Measurements from ENCODE around the gene GALK2.
"Not testable (repeated sequence)": the region's sequence is repeated elsewhere in the genome, so short reads cannot be mapped to it uniquely, and the experiment has no call there.

GALK2 gene

DNA sequence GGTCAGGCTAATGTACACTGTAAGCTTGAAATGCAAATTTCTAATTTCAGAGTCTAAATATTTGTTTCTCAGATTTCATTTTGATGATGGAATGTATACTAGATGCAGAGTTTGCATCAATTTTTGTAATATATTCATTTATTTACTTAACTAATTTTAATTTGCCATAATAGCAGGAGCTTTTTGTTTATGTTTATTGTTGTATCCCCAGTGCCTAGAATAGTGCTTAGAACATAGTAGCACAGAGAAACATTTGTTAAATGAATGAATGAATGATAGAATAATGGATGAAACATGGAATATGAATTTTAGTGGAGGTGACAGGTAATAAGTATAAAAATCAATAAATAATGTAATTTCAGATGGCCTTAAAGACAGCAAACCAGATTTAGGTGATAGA, 5.2 kb upstream of the GALK2 start:
- no peak for DNase-seq (ENCODE audit: low spot score)

DNA sequence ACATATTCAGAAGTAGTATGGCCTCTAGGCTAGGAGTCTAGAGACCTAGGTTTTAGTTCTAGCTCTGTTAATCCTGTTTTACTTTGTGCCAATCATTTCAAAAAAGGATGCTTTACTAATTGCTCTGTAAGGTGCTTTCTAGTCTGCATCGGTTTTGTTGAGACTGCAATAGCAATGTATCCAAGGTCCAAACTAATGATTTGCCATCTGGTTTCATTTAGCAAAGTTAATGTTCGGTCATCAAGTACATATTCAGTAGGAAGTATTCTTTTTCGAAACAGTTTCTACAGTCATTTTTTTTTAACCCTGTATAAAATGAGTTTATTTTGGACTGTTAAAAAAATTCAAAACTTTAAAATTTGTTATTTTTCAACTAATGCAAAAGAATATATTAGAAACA, 2.0 kb upstream of the GALK2 start:
- no peak for DNase-seq (ENCODE audit: low spot score)

- no peak for DNase-seq (ENCODE audit: low spot score)
These were observed 1.7 kb downstream of the GALK2 start for GRCh38 chr15:49171790-49172189.

- DNase-seq (ENCODE audit: low spot score), result no peak
These were observed 4.9 kb downstream of the GALK2 start for GRCh38 chr15:49174902-49175301.

DNA sequence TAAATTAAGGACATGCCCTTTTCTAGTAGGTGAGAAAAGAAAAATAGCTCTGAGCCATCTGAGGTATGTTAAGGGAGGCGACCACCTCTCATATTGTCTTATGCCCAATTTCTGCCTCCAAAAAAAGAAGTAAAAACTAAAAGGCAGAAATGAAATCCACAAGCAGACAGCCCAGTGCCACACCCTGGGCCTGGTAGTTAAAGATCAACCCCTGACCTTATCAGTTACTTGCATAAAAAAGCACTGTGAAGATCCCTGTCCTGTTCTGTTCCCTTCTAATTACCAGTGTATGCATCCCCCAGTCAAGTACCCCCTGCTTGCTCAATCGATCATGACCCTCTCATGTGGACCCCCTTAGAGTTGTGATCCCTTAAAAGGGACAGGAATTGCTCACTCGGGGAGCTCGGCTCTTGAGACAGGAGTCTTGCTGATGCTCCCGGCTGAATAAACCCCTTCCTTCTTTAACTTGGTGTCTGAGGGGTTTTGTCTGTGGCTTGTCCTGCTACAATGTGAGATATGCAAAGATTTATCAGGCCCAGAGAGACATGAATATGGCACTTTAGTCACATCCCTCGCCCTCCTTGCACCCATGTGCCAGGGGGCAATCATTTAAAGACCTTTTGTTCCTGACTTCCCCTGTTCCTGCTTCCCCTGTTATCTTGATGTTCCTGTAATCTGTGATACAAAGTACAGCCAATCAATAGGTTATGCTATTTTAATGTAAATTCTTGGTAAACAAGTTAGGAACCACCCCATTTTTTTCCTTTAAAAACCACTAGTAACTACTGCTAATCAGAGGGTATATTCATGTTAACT, 5.7 kb downstream of the GALK2 start:
- DNase-seq (ENCODE audit: low spot score), result not testable (repeated sequence)

- no peak for DNase-seq (ENCODE audit: low spot score)
These were observed 8.4 kb downstream of the GALK2 start for GRCh38 chr15:49178497-49178896.

GRCh38 chr15:49179433-49180190, 9.6 kb downstream of the GALK2 start:
- no peak for DNase-seq (ENCODE audit: low spot score)

DNA sequence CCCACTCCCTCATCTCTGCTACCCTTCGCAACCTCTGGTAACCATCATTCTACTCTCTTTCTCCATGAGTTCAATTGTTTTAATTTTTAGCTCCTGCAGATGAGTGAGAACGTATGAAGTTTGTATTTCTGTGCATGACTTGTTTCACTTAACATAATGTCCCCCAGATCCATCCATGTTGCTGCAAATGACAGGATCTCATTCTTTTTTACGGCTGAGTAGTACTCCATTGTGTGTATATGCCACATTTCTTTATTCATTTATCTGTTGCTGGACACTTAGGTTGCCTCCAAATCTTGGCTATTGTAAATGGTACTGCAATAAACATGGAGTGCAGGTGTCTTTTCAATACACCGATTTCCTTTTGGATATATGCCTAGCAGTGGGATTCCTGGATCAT, 12.1 kb downstream of the GALK2 start:
- DNase-seq (ENCODE audit: low spot score), result no peak

DNA sequence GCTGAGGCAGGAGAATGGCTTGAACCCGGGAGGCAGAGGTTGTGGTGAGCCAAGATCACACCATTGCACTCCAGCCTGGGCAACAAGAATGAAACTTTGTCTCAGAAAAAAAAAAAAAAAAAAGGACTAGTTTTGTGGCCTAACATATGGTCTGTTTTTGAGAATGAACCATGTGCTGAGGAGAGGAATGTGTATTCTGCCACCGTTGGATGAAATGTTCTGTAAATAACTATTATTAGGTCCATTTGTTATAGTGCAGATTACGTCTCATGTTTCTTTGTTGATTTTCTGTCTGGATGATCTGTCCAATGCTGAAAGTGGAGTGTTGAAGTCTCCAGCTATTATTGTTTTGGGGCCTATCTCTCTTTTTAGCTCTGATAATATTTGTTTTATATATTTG, 13.7 kb downstream of the GALK2 start:
- DNase-seq (ENCODE audit: low spot score), result not testable (repeated sequence)

- no peak for DNase-seq (ENCODE audit: low spot score)
These were observed 15.4 kb downstream of the GALK2 start for GRCh38 chr15:49185473-49185872.

DNA sequence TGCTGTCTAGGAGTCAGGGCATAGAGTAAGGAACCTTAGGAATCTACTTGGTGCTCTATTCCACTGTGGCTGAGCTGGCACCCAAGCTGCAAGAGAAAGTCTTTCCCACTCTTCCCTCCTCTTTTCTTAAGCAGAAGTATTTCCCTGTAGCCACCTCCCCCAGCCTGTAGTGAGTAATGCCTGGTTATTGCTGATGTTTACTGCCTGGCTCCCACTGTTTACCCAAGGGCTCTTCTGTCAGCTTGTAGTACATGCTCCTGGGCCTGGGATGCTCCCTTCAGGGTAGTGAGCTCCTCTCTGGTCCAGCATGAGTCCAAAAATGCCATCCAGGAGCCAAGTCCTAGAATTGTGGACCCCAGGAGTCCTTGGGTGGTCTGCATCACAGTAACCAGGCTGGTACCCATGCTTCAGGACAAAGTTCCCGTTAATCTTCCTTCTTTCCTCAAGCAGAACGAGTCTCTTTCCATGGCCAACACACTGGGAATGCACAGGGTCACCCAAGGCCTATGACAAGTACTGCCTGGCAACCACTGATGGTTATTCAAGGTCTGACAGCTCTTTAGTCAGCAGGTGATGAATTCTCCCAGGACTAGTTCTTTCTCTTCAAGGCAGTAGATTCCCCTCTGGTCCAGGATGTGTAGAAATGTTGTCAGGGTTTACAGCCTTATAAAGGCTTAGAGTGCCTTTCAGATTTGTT, 17.6 kb downstream of the GALK2 start:
- no peak for DNase-seq (ENCODE audit: low spot score)

DNA sequence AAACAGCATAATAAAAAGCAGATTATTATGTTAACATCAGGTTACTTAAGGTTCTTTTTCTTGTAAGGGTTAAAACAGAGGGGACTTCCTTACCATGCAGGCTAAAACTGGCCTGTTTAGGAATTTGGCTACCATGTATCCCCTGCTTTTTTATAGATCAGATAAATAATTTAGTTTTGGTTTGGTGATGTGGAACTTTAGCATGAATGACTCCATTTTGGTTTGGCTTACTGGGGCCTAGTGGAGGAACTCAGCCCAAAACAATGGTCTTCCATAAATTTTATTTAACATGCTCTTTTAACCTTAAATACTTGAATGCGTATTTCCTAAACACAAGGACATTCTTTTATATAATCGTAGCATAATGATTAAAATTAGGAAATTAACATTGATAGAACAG, 18.9 kb downstream of the GALK2 start:
- DNase-seq (ENCODE audit: low spot score), result no peak

- no peak for DNase-seq (ENCODE audit: low spot score)
These were observed 19.6 kb downstream of the GALK2 start for GRCh38 chr15:49189631-49190030.

GRCh38 chr15:49190586-49190985, 20.5 kb downstream of the GALK2 start:
- no peak for DNase-seq (ENCODE audit: low spot score)

GRCh38 chr15:49191892-49192291, 21.8 kb downstream of the GALK2 start:
- DNase-seq (ENCODE audit: low spot score), result no peak

- no peak for DNase-seq (ENCODE audit: low spot score)
These were observed 26.8 kb downstream of the GALK2 start for GRCh38 chr15:49196856-49197255.

DNA sequence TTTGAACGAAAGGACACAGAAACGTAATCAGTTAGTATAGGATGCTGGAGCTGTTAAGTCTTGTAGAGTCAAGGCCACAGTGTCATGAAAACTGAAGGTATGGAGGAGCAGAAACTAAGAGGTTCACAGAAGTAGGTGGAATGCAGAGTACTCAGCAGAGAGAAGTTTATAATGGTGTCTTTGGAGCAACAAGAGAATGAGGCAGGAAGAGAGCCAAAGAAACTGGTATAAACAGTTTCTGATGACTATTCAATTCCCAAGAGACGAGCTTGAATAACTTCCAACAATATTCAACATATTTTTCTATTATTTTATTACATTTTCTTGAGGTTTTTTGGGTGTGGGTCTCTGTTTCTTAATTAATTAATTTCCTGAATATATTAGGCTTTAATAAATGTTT, 29.6 kb downstream of the GALK2 start:
- DNase-seq (ENCODE audit: low spot score), result no peak

DNA sequence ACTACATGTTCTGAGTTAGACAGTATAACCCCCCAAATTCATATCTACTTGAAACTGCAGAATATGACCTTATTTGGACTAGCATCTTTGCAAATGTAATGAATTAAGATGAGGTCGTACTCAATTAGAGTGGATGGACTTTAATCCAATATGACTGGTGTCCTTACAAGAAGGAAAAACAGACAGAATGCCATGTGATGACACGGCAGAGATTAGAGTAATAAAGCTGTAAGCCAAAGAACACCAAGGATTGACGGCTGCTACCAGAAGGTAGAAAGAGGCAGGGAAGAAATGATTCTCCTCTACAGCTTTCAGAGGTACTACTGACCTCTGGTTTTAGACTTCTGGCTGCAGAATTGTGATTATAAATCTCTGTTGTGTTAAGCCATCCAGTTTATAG, 30.3 kb downstream of the GALK2 start:
- DNase-seq (ENCODE audit: low spot score), result no peak

GRCh38 chr15:49208102-49208501, 38.1 kb downstream of the GALK2 start:
- DNase-seq (ENCODE audit: low spot score), result not testable (repeated sequence)

DNA sequence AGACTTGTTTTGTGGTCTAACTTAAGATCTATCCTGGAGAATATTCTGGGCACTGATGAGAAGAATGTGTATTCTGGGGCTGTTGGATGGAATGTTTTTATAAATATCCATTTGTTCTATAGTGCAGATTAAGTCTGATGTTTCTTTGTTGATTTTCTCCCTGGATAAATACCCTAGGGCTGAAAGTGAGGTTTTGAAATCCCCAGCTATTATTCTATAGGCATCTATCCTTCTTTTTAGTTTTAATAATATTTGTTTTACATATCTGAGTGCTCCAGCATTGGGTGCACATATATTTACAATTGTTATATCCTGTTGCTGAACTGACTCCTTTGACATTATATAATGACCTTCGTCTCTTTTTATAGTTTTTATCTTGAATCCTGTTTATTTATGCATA, 42.9 kb downstream of the GALK2 start:
- DNase-seq (ENCODE audit: low spot score), result no peak

DNA sequence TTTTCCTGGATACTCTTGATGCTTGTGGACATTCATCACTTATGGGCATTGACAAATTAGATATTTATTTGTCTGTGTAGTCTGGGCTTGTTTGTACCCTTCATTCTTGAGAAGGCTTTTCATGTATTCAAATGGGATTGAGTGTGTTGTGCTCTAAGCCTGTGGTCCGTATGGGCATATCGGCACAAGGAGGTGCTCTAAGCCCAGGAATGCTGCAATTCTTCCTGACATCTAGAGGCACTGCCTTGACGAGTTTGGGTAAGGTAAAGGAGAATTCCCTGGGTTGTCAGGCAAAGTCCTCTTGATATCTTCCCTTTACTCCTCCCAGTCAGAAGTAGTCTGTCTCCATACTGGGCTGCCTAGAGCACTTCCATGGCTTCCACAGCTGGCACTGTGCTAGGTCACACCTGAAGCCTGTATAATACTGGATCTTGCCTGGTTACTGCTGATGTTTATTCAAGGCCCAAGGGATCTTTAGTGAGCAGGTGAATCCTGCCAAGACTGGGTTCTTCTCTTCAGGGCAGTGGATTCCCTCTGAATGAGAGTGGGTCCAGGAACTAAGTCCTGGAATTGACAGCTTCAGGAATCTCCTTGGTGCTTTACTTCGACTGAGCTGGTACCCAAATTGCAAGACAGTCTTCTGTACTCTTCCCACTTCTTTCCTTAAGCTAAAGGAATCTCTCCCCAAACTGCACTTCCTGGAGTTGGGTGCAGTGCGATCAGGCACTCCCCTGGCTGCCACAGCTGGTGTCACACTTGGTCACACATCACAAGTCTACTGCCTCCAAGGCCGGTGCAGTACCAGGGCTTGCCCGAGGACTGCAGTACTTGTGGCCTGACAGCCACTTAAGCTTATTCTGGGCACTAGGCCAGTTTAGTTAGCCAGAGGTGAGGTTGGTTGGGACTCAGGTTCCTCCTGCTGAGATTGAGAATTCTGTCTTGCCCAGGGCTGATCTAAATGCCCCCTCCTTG, 46.0 kb downstream of the GALK2 start:
- DNase-seq (ENCODE audit: low spot score), result no peak
